Measurements from ENCODE around the gene AQP4.

Gene AQP4

GRCh38 chr18:26865557-26865956, at the start of gene AQP4:
AQP4 (minus strand) TSS chr18:26865707; CDS start chr18:26865689, 18 bp downstream.
- DNase-seq, result no peak

GRCh38 chr18:26911840-26912239, 46.3 kb upstream of the AQP4 start:
- no peak for DNase-seq

- no peak for DNase-seq
These were observed 44.2 kb upstream of the AQP4 start for GRCh38 chr18:26909599-26910290.

- no peak for DNase-seq
These were observed 43.4 kb upstream of the AQP4 start for GRCh38 chr18:26908906-26909305.

- no peak for DNase-seq
These were observed 36.8 kb upstream of the AQP4 start for GRCh38 chr18:26902291-26902690.

- no peak for DNase-seq
These were observed 35.5 kb upstream of the AQP4 start for GRCh38 chr18:26901020-26901419.

GRCh38 chr18:26894426-26894825, 28.9 kb upstream of the AQP4 start:
- DNase-seq, result no peak

- DNase-seq, result no peak
These were observed 28.5 kb upstream of the AQP4 start for GRCh38 chr18:26893996-26894395.

GRCh38 chr18:26888259-26888658, 22.8 kb upstream of the AQP4 start:
- no peak for DNase-seq

- DNase-seq, result no peak
These were observed 9.6 kb upstream of the AQP4 start for GRCh38 chr18:26875040-26875654.

GRCh38 chr18:26874283-26874682, 8.8 kb upstream of the AQP4 start:
- DNase-seq, result no peak

- DNase-seq, result no peak
These were observed 4.1 kb upstream of the AQP4 start for GRCh38 chr18:26869640-26870039.

- DNase-seq, result no peak
These were observed 3.6 kb upstream of the AQP4 start for GRCh38 chr18:26868968-26869586.

GRCh38 chr18:26867471-26867870, 2.0 kb upstream of the AQP4 start:
- no peak for DNase-seq

- no peak for DNase-seq
These were observed 849 bp downstream of the AQP4 start for GRCh38 chr18:26864658-26865057.

- no peak for DNase-seq
These were observed 1.5 kb downstream of the AQP4 start for GRCh38 chr18:26863921-26864497.

GRCh38 chr18:26863122-26863879, 2.2 kb downstream of the AQP4 start:
- no peak for DNase-seq

- no peak for DNase-seq
These were observed 3.4 kb downstream of the AQP4 start for GRCh38 chr18:26862084-26862483.

GRCh38 chr18:26854292-26854881, 11.1 kb downstream of the AQP4 start:
- DNase-seq, result no peak

GRCh38 chr18:26853401-26853800, 12.1 kb downstream of the AQP4 start:
- DNase-seq, result no peak

GRCh38 chr18:26843760-26844159, 21.7 kb downstream of the AQP4 start:
- DNase-seq, result no peak

GRCh38 chr18:26840965-26841364, 24.5 kb downstream of the AQP4 start:
- no peak for DNase-seq

- no peak for DNase-seq
These were observed 25.9 kb downstream of the AQP4 start for GRCh38 chr18:26839609-26840008.

All from fibroblast of skin of right biceps (primary cell).